IPS DF 4.7 (cell line): ENCODE data around the gene TSC2.
"Not testable (repeated sequence)": the region's sequence is repeated elsewhere in the genome, so short reads cannot be mapped to it uniquely, and the experiment has no call there.

Experiments
- DNase-seq: peaks from one replicate; pipeline ENCODE4 v3.0.0-alpha.2; 2013; ENCODE audit warnings: low spot score; ENCODE audit errors: extremely low read depth

Gene TSC2

DNA sequence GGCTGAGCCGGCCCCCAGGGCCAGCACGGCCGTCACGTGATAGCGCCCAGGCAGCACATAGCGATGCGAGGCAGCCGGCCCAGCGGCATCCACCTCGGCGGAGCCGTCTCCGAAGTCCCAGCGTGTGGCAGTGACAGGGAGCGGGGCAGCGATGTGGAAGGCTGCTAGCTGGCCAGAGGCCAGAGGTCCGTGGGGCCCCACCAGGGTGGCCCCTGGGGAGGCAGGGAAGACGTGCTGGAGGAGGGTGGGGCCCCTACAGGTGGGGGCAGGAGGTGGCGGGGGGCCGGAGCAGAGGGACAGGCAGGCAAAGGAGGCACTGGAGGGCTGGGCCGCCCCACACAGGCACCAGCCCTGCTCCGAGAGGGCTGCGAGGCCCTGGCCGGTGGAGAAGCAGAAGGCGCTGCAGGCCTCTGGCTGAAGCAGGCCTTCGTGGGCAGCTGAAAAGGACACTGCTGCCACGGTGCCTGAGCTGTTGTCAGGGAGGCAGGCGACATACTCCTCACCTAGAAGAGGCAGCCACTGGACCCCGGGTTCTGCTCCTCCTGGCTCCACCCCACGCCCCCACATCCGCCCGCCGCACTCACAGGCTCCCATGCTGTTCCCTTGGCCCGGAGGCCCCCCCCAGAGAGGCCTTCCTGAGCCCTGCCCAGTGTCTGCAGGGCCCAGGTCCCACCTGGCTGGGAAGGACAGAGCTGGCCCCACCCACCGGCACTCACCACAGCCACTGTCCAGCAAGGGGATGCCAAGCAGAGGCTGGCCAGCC is 70.4 kb downstream of the TSC2 start:
- DNase-seq, result not testable (repeated sequence)

DNA sequence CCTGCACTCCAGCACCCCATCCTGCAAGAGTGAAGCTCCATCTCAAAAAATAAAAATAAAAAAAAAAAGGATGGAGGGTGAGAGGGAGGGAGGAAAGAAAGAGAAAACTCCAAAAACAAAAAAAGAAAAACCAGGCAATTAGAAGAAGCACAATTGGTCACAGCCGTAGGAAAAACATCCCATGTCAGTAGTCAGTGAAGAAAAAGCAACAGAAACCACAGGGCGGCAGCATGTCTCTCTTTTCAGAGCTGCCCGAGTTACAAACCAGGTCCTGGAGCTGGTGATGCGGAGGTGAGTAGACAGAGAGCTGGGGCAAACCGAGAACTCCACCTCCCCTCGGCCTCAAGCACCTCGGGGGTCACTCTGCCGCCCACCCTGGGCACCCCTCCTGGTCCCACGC is 73.5 kb downstream of the TSC2 start:
- DNase-seq, result not testable (repeated sequence)

DNA sequence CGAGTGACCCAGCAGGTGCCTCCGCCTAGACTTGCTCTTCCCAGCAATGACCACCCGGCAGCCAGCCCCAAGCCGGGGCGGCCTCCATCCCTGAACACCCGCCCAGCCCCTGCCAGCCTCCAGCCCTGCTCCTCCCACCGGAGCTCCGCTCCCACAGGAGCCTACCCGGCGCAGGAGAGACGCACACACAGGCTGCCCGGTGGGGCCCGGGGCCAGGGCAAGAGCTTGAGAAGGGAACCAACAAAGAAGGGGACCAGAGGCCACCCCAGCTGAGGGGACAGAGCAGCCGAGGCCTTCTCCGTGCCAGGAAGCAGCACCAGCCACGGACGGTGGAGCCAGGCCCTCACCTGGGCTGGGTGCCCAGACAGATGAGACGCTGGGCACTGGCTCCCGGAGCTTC is 74.1 kb downstream of the TSC2 start:
- no peak for DNase-seq

DNA sequence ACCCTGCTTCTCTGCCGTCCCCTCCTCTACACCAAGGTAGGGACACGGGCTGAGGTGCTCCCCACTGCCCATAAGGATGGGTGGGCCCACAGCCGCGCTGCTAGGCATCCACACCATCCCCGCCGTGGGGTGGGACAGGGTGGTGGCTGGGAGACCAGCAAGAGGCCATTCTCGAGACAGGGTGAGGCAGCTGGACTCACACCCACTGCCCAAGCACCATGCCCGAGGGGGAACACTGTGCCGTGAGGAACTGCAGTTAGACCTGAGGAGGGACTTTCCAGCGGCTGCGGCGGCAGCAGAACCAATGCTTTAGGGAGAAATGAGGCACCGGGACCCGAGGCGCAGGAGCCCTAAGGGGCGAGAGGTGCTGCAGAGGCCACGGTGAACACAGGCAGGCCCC is 74.6 kb downstream of the TSC2 start:
- DNase-seq, result no peak

DNA sequence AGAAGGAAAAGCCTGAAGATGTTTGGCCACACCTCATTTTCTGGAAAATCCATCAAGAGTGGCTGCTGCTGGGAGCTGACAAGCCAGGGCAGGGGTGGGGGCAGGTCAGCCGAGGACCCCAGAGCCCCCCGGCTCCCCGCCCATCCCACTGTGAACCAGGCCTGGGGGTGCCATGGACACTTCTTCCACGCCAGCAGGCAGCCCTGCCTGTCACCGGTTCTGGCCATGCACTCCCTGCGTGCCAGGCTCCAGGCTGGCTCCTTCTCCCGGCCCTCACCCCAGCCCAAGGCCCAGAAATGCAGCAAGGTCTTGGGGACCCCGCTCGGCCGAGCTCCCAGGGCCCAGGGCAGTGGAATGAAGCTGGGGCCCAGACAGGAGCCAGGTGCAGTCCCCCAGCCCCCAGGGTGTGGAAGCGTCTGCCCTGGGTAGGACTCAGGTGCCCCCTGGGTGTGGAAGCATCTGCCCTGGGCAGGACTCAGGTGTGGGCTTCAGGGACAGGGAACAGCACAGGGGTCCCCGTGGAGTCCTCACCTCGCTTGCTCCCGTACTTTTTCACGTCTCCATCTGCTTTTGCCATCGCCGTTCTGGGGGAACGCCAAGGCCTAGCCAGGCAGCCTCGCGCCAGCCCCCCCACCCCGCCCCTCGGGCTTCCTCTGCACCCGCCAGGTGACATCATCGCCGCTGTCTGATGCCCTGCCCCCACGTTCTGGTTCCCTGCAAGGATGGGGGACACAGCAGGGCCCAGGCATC is 75.3 kb downstream of the TSC2 start:
- not testable (repeated sequence) for DNase-seq

DNA sequence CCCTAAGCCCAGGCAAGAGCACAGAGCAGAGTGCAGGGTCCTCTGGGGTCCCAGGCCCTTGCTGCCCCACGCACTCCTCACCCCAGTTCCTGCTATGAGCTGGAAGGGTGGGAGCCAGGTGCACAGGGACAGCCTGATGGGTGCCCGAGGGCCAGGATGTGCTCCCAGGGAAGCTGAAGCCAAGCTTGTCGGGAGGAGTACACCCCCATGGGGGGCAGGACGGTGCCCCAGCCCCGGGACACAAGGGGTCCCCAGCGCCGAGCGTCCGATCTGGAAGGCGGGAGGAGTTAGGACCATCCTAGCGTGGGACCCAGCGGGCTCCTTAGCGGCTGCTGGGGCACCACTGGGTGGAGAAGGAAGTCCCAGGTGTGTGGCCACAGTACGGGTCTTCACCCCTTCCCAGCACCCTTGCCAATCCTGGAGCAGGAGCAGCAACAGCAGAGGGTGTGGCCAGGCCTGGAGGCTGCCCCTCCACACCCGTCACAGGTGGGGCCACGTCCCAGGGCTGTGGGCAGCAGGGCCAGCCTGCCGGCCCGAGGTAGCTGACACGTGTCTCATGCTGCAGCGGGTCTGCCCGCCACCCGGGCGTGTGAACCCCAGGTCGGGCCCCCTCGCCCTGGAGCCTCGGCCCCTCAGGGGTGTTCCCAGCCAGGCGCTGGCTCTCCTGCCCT is 76.1 kb downstream of the TSC2 start:
- not testable (repeated sequence) for DNase-seq

DNA sequence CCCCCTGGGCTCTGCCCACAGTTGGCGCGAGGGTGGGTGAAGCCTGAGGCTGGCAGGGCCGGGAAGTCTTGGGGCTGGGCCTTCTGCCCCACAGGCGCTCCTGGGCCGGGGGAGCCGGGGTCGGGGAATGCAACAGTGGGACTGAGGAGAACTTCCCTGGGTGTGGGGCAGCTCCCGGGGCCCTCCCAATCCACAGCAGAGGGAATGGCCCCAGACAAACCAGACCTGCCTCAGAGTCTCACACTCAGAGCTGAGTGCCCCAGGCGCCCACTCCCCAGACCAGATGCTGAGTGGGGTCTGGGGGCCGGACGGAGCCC is 76.5 kb downstream of the TSC2 start:
- DNase-seq, result not testable (repeated sequence)

DNA sequence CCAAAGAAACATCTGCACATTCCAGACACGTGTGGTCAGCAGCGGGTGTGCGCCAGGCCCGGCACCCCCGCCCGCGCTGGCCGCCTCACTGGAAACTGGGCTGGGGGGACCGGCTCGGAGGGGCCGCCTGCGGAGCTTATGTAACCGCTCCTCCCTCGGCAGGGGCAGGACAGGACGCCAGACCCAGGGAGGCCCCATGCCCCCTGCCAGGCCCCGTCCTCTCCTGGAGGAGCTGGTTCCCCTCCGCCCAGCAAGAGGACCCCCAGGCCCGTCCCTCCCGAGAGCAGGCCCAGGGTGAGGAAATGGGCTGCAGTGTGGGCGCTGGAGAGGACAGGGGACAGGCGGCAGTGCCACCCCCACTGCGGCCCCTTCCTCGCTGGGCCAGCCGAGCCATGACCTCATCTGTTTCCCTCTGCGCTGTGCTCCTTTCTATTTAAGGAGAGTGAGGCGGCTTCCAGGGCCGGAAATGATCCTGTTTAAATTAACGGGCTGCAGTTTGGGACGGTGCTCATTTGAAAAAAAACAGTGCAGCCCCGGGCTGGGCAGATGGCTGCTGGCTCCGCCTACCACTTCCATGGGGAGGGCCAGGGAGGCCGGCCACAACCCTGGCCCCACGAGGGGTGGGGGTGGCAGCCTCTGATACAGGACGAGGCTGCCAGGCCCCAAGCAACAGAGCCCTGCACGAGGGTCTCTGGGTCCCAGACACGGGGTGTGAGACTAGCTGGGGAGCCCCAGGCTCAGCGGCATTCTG is 77.1 kb downstream of the TSC2 start:
- not testable (repeated sequence) for DNase-seq

DNA sequence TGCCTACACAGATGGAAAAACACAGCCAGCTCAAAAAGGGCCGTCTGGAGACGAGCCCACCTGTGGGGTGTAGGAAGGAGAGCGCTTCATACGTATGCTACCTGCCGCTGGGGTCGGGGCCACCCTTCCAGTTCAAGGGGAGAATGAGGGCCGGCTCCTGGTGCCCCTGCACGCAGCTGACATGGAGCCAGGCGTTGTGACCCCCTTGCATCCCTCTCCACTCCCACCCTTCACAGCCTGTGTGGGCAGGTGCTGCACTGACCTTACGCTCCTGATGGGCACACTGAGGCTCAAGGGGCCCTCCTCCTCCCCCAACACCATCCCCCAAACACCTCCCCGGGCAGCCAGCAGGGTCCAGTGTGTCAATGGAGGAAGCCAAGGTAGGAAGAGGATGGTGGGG is 77.8 kb downstream of the TSC2 start:
- not testable (repeated sequence) for DNase-seq

DNA sequence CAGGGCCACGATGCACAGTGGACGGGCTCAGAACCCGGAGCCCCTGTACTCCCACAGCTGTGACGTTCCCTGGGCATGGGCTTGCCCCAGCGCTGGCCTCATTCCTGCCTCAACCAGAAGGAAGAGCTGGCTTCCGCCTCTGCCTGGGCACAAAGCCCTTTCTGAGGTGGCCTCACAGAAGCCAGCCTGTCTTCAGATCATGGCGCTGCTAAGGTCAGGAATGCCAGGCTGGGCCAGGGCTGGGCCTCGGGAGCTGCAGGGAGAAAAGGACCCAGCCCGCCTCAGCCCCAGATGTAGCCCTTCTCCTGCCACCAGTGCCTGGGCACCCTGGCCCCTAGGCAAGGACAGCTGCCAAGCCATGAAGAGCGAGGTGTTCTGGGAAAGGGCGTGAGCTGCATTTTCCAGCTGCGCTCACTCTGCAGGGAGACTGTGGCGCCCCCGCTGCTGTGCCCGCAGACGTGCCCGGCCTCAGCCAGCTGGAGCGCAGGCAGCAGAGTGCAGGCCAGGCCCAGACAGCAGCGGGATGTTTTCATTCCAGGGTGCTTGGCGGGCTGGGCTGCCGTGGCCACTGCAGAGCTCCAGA is 78.5 kb downstream of the TSC2 start:
- not testable (repeated sequence) for DNase-seq

DNA sequence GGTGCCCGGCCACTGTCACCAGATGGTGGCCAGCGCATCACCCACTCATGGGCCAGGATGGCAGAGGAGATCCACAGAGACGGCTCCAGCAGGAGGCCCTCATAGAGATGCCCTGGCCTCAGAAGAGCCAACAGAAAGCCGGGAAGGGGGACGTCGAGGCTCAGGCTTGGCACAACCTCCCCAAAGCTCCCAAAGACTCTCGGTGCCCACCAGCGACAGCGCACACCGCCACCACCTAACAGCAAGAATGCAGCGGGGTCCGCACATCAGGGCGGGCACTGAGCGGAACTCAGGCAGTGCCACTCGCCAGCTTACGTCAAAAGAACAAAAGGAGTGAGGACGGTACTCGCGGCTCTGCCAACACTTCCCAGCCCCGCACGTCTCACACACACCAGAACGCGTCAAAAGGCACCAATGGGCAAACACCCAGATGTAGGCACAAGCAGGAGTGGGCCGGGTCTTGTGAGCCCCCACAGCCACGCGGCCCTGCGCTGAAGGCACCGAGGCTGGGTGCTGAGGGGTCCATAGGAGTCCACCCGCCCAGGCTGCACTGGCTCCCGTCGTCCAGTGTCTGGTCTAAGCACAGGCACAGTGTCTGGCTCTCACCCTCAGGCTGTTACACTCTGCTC is 79.3 kb downstream of the TSC2 start:
- not testable (repeated sequence) for DNase-seq

DNA sequence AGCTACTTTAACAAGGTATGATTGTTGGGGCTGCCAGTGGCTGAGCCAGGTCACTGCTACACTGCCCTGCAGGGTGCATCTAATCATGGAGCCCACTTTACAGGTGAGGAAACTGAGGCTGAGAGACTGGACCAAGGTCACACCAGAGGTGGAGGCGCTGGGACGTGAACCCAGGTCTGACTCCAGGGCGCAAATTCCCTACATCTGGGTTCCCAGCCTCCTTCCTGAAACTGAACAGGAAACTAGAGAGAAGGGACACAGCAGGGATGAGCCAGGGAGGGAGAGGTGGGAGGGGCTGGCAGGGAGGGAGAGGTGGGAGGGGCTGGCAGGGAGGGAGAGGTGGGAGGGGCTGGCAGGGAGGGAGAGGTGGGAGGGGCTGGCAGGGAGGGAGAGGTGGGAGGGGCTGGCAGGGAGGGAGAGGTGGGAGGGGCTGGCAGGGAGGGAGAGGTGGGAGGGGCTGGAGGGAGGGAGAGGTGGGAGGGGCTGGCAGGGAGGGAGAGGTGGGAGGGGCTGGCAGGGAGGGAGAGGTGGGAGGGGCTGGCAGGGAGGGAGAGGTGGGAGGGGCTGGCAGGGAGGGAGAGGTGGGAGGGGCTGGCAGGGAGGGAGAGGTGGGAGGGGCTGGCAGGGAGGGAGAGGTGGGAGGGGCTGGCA is 80.0 kb downstream of the TSC2 start:
- DNase-seq, result not testable (repeated sequence)

DNA sequence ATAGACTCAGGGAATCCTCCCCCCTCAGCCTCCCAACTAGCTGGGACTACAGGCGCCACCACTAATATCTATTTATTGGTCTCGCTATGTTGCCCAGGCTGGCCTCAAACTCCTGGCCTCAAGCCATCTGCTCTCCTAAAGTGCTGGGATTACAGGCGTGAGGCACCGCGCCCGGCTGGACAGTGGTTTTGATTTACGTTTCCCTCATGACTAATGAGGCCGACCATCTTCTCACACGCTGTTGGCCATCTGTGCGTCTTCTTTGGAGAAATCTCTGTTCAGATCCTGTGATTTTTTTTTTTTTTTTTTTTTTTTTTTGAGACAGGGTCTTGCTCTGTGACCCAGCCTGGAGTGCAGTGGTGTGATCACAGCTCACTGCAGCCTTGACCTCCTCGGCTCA is 81.5 kb downstream of the TSC2 start:
- not testable (repeated sequence) for DNase-seq

DNA sequence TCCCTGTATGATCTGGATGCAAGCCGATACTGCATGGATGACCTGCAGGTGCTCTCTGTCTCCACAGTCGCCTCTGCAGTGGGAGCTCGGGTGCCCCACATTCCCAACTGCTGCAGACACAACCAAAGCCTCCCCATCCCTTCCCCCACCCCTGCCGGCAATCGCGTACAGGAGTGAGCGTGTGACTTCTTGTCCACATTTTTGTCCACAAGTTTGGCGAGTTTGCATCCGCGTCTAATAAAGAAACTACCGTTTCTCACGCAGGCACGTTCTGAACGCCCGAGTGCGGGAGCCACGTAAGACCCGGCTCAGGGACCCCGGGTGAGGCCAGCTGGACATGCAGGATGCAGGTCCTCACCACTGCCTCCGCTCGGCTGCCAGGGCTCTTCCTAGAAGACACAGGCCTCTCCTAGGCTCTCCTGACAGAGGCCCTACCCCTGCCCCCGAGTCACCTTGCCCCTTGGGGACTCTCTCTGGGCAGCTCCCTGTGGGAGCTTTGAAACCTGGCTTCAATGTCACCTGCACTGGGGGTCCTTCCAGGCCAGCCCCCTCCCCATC is 82.2 kb downstream of the TSC2 start:
- DNase-seq, result not testable (repeated sequence)

DNA sequence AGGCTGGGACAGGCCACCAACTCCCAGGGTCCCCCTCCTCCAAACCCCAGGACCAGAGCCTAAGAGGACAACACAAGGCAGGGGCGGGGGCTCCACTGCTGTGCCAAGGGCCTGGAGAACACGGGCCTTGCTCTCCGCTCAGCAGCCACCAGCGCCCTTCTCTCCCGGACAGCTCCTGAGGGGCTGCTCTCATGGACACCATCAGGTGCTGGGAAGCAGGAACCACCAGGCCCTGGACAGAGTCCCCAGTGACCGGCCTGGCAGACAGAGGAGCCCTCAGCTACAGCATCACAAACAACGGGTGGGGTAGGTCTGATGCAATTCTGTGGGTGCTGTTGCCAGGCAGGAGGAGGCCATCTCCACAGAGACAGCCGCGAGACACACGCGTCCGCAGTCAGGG is 86.0 kb downstream of the TSC2 start:
- not testable (repeated sequence) for DNase-seq

DNA sequence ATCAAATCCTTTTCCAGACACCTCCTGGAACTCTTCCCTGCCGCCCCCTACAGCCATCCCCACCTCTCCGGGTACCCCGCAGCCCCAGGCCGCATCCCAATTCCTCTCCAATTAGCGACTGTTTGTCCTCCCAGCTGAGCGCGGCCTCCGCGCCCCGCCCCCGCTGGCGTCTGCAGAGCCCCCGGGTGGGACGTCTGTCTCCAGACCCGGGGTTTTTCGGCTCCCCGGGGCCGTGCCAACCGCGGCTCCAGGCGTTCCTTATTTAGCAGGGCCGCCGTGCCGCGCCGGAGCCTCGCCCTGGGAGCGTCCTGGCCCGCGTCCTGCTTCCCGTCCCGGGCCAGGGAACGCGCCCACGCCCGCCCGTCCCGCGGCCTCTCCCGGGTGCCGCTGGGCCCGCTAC is 87.3 kb downstream of the TSC2 start:
- not testable (repeated sequence) for DNase-seq

DNA sequence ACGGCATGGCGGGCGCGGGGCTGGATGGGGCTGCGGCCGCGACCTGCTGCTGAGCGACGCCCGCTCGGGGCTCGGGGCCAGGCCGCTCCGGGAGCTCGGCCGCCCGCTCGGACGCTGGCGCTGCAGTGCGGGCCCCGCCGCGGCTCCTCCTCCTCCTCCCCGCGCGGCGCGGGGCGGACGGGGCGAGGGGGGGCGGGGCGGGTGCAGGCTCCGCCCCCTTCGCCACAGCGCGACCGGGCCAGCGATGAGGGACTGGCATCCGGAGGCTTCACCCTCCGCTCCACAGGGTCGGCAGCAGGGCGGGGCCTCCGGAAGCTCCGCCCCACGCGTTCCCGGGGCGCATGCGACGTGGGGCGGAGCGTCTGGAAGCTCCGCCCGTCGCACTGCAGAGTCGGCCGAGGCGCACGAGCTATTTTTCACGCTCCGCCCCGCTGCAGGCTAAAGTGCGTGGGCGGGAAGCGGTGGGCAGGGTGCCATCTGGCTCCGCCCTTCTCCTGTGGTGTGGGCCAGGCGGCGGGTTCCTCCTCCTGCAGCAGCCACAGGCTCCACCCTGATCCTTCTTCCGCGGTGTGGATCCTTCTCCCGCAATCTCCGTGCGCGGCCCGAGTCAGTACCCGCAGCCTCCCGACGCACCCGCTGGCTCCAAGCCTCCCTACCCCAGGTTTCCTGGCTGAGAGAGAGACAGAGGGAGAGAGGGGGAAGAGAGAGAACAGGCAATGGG is 88.1 kb downstream of the TSC2 start, which contains the start of gene PKD1:
TSS of gene PKD1 (minus strand) at position 129 of the 721 bp plus-strand sequence. CDS start 209 bp downstream, outside the sequence.
- DNase-seq, result not testable (repeated sequence)
